HG03565 (cell line): ENCODE data around the gene RFTN1.
A peak's percentile ranks its signal among the peaks of the same experiment; 100 is the strongest.

Experiments
- ATAC-seq: cut with Tn5 transposase; IDR thresholded peaks from one replicate; pipeline ENCODE4 v1.9.1; 2021; ENCODE audit warnings: mild to moderate bottlenecking, moderate library complexity; ENCODE audit not compliant: unreplicated experiment

RFTN1 gene

DNA sequence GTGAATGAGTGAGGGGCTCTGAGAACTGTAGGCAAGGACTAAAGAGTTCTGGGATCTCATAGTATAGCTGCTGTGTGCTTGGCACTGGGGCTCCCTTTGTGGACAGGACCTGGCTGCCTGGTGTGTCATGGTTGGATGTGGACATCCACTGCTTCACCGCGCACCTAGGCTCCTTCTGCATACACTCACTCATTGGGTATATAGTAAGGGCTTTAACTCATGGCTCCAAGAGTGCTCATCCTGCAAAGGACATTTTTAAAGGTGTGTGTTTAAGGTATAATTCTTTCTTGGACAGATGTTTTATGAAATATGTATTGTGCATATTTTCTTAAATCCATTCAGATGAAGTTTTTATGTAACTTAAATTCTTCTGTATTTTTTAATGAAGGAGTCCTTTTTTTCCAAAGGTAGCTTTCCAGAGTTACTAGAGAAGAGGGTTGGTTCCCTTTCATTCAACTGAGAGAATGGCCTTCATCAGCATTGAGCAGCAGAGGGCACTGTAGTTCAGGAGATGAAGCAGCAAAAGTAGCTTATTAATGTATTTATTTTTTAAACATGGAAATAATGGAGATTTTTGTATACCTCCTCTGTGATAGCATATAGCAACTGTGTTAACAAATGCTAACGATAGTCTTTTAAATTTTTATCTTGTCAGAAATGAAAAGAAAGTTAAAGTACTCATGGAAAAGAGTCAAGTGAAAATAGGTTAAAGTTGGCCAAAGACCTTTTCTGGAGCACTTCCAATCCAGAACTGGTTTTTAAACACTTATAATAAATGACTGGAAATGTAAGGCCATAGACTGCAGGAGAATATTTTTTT, 223.3 kb downstream of the RFTN1 start:
- ATAC-seq = no peak

DNA sequence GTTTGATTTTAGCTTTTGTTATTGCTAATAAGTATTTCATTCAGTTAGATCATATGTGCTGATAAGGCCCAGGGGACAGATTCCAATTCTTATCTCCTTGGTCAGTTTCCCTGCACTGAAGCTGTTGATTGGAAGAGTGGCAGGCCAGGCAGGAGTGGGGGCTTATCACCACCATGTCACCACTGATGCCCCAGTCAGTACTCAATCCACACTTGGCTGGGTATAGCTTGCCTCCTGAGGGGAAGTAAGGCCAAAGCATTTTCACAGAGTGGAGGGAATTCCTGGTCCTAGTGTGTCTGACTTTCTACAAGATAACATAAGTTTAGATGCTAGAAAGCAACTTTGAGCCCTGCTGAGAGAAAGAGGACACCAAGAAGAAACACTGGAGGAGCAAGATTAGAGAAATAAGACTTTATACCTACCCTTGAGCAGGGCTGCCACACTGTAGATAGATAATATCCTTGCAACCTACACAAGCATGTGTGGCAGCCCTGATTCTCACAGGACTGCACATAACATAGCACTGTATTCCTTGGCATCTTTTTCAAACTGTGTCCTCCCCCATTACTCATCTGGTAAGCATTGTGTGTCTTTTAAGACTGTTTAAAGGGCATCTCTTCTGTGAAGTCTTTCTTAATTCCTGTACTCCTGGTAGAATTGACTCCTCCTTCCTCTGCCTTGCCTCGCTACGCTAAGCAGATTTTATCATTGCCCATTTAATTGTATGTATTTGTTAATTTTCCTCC, 224.2 kb downstream of the RFTN1 start:
- ATAC-seq = no peak

DNA sequence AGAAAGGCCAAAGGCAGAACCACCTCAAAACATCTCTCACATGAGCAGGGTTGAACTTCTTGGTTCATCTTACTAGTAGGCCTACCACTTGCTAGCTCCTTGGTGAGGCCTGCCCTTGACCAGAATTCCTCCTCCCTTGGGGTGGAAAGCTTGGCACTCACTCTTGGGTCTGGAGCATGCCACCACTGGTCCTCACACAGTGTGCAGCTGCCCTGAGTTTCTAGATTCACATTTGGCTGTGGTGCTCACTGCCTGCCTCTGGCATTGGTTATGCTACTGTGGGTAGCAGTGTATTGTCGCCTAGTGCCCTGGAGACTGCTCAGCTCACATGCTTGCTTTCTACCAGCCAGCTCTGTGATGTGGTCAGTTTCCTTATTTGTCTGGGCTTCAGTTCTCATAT, 224.8 kb downstream of the RFTN1 start:
- no peak for ATAC-seq

DNA sequence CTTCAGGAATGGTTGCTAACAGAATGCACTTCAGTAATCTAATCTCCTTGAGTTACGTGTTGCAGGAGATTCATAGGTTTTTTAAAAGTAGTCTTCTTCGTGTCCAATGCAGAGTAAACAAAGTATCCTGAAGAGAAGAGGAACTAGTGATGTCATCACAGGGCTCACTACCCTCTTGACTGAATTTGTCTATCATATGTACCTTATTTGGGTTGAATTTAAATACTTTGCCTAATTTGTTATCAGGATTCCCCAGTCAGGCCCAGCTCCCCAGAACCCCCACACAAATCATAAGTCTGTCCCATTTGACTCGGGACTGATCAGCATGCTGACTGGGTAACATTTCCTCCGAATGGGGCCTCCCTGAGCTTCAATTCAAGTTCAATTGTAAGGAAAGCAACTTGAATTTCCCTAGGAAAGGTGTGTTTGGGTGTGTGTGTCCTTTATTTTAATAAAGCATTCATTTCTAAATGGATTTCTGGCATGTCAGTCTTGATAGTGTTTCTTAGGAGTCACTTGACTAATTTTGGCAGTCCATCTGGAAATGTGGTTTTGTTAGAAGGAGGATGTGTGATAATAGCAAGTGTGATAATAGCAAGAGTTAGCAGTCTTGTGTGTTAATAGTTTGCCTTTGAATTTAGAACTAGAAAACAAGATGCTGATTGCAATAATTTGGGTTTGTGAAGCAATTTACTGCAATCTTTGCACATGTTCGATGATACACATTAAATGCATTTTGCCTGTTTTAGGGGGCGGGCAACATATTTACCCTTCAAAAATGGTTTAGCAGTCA, 226.6 kb downstream of the RFTN1 start:
- ATAC-seq = no peak

DNA sequence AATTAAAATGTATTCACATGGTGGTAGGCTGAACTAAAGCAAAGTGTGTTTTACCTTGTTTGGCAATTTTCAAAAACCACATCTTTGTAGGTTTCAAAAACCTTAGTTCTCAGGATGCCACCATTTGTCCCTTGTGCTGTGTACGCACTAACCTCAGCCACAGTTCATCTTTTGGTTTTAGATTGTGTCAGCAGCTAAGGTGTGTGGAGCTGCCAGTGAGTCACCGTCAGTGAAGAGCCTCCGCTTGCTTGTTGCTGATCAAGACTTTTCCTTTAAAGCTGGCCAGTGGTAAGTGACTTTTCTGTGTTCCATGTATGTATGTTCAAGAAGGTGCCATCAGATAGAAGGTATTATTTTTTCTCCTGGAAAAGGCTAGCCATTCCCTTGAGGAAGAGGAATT, 227.3 kb downstream of the RFTN1 start:
- peak; percentile 64 for ATAC-seq

DNA sequence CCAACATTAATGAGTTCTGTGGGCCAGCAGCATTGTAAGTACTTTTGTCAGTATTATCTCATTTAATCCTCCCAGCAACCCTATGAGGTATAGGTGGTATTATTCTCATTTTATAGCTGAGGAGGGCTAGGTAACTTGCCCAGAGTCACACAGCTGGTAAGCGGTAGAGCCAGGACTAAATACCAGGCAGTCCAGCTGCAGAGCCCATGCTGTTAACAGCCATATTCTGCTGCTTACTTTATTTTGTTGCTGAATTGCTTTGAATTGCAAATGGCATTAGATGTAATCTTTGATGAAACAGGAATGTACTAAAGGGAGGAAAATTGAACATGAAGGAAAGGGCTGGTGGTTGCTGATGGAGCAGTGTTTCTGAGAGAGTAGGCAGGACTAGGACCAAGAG, 228.9 kb downstream of the RFTN1 start:
- no peak for ATAC-seq

DNA sequence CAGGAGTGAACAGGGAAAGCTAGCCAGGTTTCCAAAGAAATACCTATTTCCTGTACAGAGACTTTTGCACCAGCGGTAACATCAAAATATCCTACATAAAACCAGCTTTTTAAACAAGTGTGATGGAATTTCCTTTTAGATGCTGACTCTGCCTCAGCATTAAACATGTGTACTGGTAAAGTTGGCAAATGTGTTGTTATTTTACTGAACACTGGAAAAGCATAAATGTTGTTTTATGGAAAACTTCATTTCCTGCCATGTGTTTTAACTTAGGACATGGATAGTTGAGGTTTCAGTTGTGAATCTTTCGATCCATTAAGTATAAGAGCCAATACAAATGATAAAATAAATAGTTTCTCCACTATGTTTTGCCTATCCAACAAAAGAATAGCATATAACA, 232.8 kb downstream of the RFTN1 start:
- ATAC-seq = no peak

DNA sequence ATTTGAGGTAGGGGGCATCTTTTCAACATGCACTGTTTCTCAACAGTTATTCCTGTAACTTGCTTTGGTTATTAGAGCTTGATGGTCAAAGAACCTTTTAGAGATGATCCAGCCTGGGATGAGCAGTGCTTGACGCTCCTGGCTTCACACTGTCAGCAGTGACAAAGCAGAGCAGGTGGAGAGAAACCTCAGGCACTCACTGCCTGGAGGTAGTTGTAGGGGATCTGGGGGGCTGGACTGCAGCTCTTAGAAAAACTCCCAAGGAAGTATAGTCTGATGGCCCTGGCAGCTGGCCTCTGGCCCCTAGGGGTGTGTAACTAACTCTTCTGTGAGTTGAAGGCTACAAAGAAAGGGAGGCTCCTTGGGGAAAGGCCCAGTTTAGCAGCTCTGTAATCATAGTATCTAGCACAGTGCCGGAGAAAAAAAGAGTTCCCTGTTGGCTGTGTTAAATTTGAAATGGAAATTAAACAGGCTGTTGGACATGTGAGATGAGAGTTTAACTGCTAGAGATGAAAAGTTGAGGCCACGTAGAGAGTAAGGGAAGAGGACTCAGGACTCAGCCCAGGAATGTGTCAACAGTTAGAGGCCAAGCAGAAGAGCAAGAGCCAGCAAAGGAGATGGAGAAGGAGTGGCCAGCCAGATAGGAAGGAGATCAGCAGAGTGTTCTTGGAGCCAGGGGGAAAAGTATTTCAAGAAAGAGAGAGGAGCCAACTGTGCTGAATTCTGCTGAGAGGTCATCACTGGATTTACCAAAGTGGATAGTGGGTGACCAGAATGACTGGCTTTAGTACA, 234.3 kb downstream of the RFTN1 start:
- ATAC-seq = no peak

DNA sequence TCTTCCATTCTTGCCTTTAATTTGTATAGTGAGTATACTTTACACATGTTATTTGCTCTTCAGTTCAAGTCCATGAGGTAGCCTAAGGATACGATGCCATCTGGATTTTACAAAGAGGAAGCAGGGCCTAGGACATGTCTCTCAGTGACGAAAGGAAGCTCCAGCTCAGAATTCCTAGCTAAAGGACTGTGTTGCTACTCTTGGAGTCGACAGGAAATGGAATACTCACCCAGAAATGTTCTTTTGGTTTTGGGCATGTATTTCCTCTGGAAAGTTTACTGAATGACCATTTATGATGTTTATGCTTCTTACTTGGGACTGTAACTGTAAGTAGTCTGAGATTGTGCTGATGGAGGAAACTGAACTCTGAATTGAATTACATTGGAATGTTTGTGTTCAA, 236.0 kb downstream of the RFTN1 start:
- ATAC-seq = no peak

DNA sequence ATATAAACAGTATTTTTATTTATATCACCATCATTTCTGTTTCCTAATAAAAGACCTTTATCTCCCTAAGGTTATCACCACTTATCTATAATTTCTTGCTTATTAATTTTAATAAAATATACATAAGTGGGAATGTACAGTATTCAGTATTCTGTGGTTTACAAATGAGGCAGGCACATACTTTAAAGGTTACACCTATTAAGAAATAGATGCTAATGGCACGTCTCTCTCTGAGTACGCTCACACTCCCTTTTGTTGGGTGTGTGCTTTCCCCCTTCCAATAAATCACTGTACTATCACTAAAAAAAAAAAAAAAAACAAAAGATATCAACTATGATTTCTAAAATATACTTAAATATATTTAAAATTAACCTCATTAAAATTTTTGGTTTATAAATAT, 239.6 kb downstream of the RFTN1 start:
- ATAC-seq = no peak

DNA sequence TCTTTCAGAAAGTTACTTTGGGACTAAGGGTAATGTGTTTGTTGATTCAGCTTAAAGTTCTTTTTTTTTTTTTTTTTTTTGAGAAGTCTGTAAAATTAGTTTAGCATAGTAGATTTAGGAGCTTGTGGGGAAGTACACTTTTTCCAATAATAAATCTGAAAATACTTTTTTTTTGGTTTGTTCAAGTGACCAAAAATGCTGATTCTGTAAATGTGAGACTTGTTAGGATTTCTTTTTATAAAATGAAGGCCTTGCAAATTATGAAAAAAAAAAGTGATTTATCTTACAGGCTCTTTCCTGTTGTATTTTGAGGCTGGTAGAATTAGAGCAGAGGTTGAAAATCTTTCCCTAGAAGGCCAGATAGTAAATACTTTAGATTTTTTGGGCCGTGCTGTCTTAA, 240.9 kb downstream of the RFTN1 start:
- ATAC-seq = no peak

DNA sequence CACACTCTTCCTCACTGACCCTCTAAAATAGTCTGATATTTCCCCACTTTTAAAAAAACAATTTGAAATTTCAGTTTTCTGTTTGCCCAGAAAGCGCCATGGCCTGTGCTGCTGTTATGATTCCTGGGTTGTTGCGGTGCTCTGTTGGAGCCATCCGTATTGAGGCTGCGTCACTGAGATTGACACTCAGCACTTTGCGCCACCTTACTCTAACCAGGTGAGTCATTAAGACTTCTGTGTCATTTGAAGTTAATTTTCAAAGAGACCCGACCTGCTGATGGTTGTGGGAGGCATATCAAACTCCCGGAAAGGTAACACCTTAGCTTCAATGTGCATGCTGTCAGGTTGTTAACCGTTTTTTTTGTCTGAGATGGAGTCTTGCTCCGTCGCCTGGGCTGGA, 242.6 kb downstream of the RFTN1 start:
- ATAC-seq = no peak

DNA sequence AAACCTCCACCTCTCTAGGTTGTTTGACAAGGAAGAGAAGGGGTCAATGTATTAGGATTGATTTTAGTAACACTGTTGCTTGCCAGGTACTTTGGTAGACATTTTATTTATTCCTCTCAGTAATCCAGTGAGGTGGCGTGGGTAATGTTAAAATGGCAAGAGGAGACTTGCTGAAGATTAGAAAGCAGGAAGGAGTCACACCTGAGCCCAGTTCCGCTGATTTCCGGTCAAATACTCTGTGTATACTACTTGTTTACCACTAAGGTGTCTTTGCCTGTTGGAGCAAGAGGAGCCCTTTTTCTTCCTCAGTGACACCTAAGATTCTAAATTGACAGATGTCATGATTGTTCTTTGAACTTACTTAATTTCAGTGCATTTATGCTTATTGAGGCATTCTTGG, 246.8 kb downstream of the RFTN1 start:
- ATAC-seq = no peak
